ENCODE data around the gene USH2A.

GRCh38 chr1:215599418-215600074 is 823.7 kb downstream of the USH2A start:
- no peak for TF ChIP-seq CTCF (IDR thresholded peaks at IDR 0.05; ENCODE audit: low read length)
- no peak for TF ChIP-seq EZH2 (optimal IDR thresholded peaks at IDR 0.05; ENCODE audit: low read depth, low read length)
- TF ChIP-seq EZH2phosphoT487 (IDR thresholded peaks at IDR 0.05; ENCODE audit: low read length) = no peak
